GM21390 (cell line): Measurements from ENCODE around the gene SHC4.
"Not testable (repeated sequence)": the region's sequence is repeated elsewhere in the genome, so short reads cannot be mapped to it uniquely, and the experiment has no call there.

Source experiments
- ATAC-seq: cut with Tn5 transposase; IDR thresholded peaks from one replicate; pipeline ENCODE4 v1.9.1; 2021; ENCODE audit not compliant: unreplicated experiment

The SHC4 gene

GRCh38 chr15:48963524-48964113 is at the start of gene SHC4:
Gene SHC4, minus strand, starts transcription at chr15:48963919. Its CDS starts 904 bp downstream, at chr15:48963015.
- ATAC-seq = no peak

- ATAC-seq = no peak
Observed at GRCh38 chr15:48999314-48999713, 35.6 kb upstream of the SHC4 start.

- no peak for ATAC-seq
Observed at GRCh38 chr15:48996276-48996675, 32.6 kb upstream of the SHC4 start.

- no peak for ATAC-seq
Observed at GRCh38 chr15:48993380-48993779, 29.7 kb upstream of the SHC4 start.

- peak; percentile 87 for ATAC-seq
Observed at GRCh38 chr15:48992545-48992944, 28.8 kb upstream of the SHC4 start.

- peak; percentile 16 for ATAC-seq
Observed at GRCh38 chr15:48992096-48992495, 28.4 kb upstream of the SHC4 start.

GRCh38 chr15:48989170-48989569 is 25.5 kb upstream of the SHC4 start:
- no peak for ATAC-seq

- ATAC-seq = no peak
Observed at GRCh38 chr15:48987142-48987541, 23.4 kb upstream of the SHC4 start.

- no peak for ATAC-seq
Observed at GRCh38 chr15:48986240-48986639, 22.5 kb upstream of the SHC4 start.

GRCh38 chr15:48985516-48985915 is 21.8 kb upstream of the SHC4 start:
- no peak for ATAC-seq

GRCh38 chr15:48984811-48985352 is 21.2 kb upstream of the SHC4 start:
- ATAC-seq = no peak

- ATAC-seq = no peak
Observed at GRCh38 chr15:48984021-48984710, 20.4 kb upstream of the SHC4 start.

GRCh38 chr15:48983300-48983699 is 19.6 kb upstream of the SHC4 start:
- ATAC-seq = no peak

- ATAC-seq = no peak
Observed at GRCh38 chr15:48981941-48982340, 18.2 kb upstream of the SHC4 start.

- ATAC-seq = no peak
Observed at GRCh38 chr15:48978638-48979037, 14.9 kb upstream of the SHC4 start.

- no peak for ATAC-seq
Observed at GRCh38 chr15:48976444-48977088, 12.8 kb upstream of the SHC4 start.

GRCh38 chr15:48975472-48976419 is 12.0 kb upstream of the SHC4 start:
- ATAC-seq = peak; percentile 95

GRCh38 chr15:48974882-48975281 is 11.2 kb upstream of the SHC4 start:
- ATAC-seq = no peak

- no peak for ATAC-seq
Observed at GRCh38 chr15:48972750-48973503, 9.2 kb upstream of the SHC4 start.

- ATAC-seq = not testable (repeated sequence)
Observed at GRCh38 chr15:48970926-48971325, 7.2 kb upstream of the SHC4 start.
